Lung (tissue), 12 donors: ENCODE measurements around the gene TNIK. TPM values are rescaled to one million over a fixed set of nuclear protein-coding genes. Genes with fewer than 3 reads are reported as not detected.

Source experiments
- ATAC-seq: fragments of 200-7000 bp; cut with Tn5 transposase; one replicate; pipeline ENCODE4 v1.9.1; 2020; ENCODE audit warnings: moderate number of reproducible peaks; ENCODE audit not compliant: insufficient read depth, low FRiP score
- DNase-seq, 3 donors: peaks; one replicate each; pipeline ENCODE4 v3.0.0-alpha.2; 2013 to 2017
- H3K27ac ChIP-seq, 2 donors: one replicate each; pipeline ENCODE4 v1.5.1; 2013; ENCODE audit warnings: mild to moderate bottlenecking in 2 of 2, moderate library complexity in 2 of 2, control low read depth in 1 of 2, inconsistent platforms in 1 of 2, low read depth in 1 of 2, low read length in 1 of 2
- H3K27me3 ChIP-seq, 3 donors: one replicate each; pipeline ENCODE4 v1.5.1; 2013; ENCODE audit warnings: low read length in 2 of 3; ENCODE audit not compliant: control insufficient read depth in 3 of 3, insufficient read depth in 3 of 3
- H3K36me3 ChIP-seq, 4 donors: one replicate each; pipeline ENCODE4 v1.5.1; 2013; ENCODE audit warnings: low read length in 4 of 4, mild to moderate bottlenecking in 1 of 4, moderate library complexity in 1 of 4; ENCODE audit not compliant: control insufficient read depth in 4 of 4, insufficient read depth in 4 of 4
- H3K4me1 ChIP-seq, 5 donors: one replicate each; pipeline ENCODE4 v1.5.1; 2013; ENCODE audit warnings: low read length in 5 of 5, mild to moderate bottlenecking in 2 of 5, moderate library complexity in 1 of 5; ENCODE audit not compliant: control insufficient read depth in 5 of 5, insufficient read depth in 5 of 5
- H3K4me3 ChIP-seq: one replicate; pipeline ENCODE4 v1.5.1; 2013; ENCODE audit warnings: mild to moderate bottlenecking, control low read depth, moderate library complexity
- H3K9ac ChIP-seq, 2 donors: one replicate each; pipeline ENCODE4 v1.5.1; 2013; ENCODE audit warnings: low read length in 2 of 2, control low read depth in 1 of 2; ENCODE audit not compliant: insufficient read depth in 1 of 2
- H3K9me3 ChIP-seq, 4 donors: one replicate each; pipeline ENCODE4 v1.5.1; 2013; ENCODE audit warnings: low read length in 3 of 4, mild to moderate bottlenecking in 1 of 4, moderate library complexity in 1 of 4; ENCODE audit not compliant: control insufficient read depth in 4 of 4, insufficient read depth in 3 of 4
- CTCF ChIP-seq: IDR thresholded peaks from 2 replicates; pipeline ENCODE4 v1.5.1; 2012; ENCODE audit warnings: mild to moderate bottlenecking; ENCODE audit errors: control extremely low read depth, extremely low read depth
- WGBS, 2 donors: extraction: QIAGEN DNeasy Blood & Tissue Kit; methylation state at CpG; one replicate each; pipeline ENCODE4 v1.1.7; 2013; 5-methylcytosine and 5-hydroxymethylcytosine counted together
- polyA plus RNA-seq, 2 donors: library from polyadenylated mRNA; stranded (reverse); fragments of 200-250 nt; gene quantifications; one replicate each; pipeline ENCODE4 v1.2.1, GENCODE V29; 2013
- total RNA-seq, 2 donors: library from RNA; depleted of rRNA in 1 of 2; stranded (reverse); fragments of >200 nt in 1 of 2; gene quantifications; one replicate each; pipeline ENCODE4 v1.2.1, GENCODE V29; 2014 to 2021
- donor health status: control.
- donor health status: control.
- donor health status: Bipolar disorder and iron deficiency.
- donor health status: healthy.
- donor health status: DM: yes; HTN: yes; CAD: no.

Gene TNIK
- total and polyA plus RNA-seq, 4 donors: 9.4 to 36.3 (median 14.3) TPM

DNA sequence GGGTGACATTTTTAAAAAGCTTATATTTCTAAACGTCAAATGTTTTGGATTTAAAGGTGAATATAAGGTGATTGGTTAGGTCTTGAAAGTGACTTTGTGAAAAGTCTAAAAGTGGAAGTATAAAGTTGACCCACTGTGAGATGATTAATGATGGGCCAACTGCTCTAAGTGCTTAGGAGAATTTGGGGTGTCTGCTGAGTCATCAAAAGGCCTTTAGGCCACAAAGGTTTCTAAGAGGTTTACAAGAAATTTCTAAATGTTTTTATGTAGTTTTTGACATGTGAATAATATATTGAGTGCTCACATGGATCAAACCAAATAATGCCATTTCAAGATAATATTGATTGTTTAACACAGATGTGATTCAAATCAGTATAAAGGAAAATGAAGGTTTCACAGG lies 394.5 kb downstream of the TNIK start:
- H3K36me3 ChIP-seq: peaks cover 0 to 11% (median 3%) of the 10 kb centered on the region in 4 donors
- no peak overlapping the region for H3K27ac ChIP-seq
- H3K4me3 ChIP-seq: no peak overlapping the region
- 82 to 92% methylated on average over 1 of the region's 1 CpG for WGBS, 2 donors
- TF ChIP-seq CTCF: no peak
- peaks cover 0 to 7% (median 0%) of the 10 kb centered on the region in 5 donors for H3K4me1 ChIP-seq
- no peak overlapping the region for H3K9ac ChIP-seq
- peaks cover 0 to 1% (median 0%) of the 10 kb centered on the region in 4 donors for H3K9me3 ChIP-seq
- DNase-seq (no peak), ATAC-seq (no peak)
- peaks cover 0 to 51% (median 0%) of the 10 kb centered on the region in 3 donors for H3K27me3 ChIP-seq

DNA sequence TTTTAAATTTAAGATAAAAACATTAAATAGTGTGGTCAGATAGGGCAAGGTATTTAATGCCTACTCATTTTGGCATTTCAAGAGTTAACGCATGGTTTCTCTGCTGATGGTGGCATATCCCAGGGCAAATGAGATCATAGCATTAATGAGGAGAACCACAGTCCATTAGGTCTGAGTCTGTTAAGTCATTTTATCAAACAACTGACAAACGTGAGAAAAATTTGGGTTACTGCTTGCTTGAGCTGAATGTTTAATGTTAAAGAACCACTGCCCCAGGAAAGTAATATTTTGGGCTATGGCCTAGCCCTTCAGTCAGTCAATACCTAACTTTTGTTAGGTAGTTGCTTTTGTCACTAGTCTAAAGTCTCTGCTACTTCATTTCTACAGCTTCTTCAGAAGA lies 395.7 kb downstream of the TNIK start:
- Histone ChIP-seq H3K9ac (no peak overlapping the region), H3K4me1 (peaks cover 0 to 7% (median 0%) of the 10 kb centered on the region in 5 donors), H3K36me3 (peaks cover 0 to 9% (median 2%) of the 10 kb centered on the region in 4 donors), H3K27ac (no peak overlapping the region), H3K27me3 (peaks cover 0 to 48% (median 0%) of the 10 kb centered on the region in 3 donors), H3K4me3 (no peak overlapping the region), H3K9me3 (peaks cover 0 to 1% (median 0%) of the 10 kb centered on the region in 4 donors)
- ATAC-seq (no peak), DNase-seq (no peak)
- no peak for TF ChIP-seq CTCF
- WGBS, 2 donors: 86 to 92% methylated on average over 2 of the region's 2 CpGs

DNA sequence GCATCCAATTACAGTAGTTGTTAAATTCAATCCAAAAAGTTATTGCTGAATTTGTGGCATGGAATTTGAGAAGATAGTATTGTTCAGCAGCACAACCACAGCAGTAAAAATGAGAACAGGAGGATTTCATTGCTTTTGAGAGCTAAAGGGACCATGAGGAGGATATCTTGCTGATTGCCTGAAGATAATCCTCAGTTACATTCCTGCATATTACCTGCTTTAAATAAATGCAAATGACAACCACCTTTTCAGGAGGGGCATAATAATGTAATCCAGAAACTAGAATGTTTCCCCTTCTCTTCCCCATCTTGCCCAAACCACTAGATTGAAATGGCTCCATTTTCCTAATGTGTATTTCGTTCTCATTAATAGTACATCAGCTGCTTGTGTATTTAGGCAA lies 398.5 kb downstream of the TNIK start:
- Histone ChIP-seq H3K27me3 (peaks cover 0 to 60% (median 0%) of the 10 kb centered on the region in 3 donors), H3K4me3 (no peak overlapping the region), H3K9ac (no peak overlapping the region), H3K4me1 (peaks cover 0 to 4% (median 0%) of the 10 kb centered on the region in 5 donors), H3K9me3 (peaks cover 0 to 1% (median 0%) of the 10 kb centered on the region in 4 donors), H3K36me3 (peaks cover 0 to 4% (median under 1%) of the 10 kb centered on the region in 4 donors), H3K27ac (no peak overlapping the region)
- no peak for TF ChIP-seq CTCF
- 92 to 97% methylated on average over 1 of the region's 1 CpG for WGBS, 2 donors
- ATAC-seq: no peak
- DNase-seq: no peak

DNA sequence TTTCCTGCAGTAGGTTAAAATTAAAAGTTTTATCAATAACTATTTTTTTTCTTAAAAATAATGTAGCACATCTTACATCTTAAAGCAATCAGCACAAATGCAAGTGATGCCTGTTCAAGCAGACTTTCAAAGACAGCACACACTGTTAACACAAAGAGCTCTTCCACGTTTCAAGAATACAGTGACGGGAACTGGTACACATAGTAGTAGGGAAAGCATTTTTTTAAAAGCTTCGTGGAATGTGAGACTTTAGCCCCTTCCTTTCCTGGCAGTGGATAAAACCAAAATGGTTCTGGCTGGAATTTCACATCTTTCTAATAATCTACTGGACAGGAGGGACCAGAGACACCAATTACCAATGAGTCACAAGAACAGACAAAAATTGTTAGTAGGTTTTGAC lies 400.2 kb downstream of the TNIK start:
- Histone ChIP-seq H3K27me3 (peaks cover 0 to 52% (median 0%) of the 10 kb centered on the region in 3 donors), H3K27ac (no peak overlapping the region), H3K36me3 (peaks cover 0 to 1% (median 0%) of the 10 kb centered on the region in 4 donors), H3K4me1 (peaks cover 0 to 6% (median 0%) of the 10 kb centered on the region in 5 donors), H3K9me3 (no peaks in the 10 kb centered on the region), H3K4me3 (no peak overlapping the region), H3K9ac (no peak overlapping the region)
- WGBS, 2 donors: 77 to 89% methylated on average over 3 of the region's 3 CpGs
- TF ChIP-seq CTCF: no peak
- ATAC-seq: no peak
- DNase-seq: no peak
